MV-4-11 (cell line): Measurements from ENCODE around the gene SMIM20.

ENCODE experiments used
- DNase-seq: peaks from one replicate; lab custom pipeline; 2025; lab: John Stamatoyannopoulos, UW

SMIM20 gene

DNA sequence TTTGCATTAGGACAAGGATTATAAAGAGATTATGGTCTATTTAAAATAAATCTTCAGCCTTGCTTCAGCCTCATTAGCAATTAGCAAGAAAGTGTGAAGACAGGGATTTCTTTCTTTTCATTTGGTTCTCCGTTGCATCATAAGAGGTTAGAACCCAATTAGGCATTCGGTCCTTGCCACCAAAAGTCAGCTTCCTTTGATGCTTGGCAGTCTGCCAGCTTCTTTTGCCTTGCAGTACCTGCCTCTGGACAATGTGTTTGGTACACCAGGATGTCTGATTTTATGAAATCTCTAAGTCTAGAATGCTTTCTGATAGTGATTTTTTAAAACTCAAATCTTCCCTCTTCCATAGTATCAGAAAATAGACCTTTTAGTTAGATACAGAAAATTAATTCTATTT is 12.4 kb downstream of the SMIM20 start:
- DNase-seq: no peak

DNA sequence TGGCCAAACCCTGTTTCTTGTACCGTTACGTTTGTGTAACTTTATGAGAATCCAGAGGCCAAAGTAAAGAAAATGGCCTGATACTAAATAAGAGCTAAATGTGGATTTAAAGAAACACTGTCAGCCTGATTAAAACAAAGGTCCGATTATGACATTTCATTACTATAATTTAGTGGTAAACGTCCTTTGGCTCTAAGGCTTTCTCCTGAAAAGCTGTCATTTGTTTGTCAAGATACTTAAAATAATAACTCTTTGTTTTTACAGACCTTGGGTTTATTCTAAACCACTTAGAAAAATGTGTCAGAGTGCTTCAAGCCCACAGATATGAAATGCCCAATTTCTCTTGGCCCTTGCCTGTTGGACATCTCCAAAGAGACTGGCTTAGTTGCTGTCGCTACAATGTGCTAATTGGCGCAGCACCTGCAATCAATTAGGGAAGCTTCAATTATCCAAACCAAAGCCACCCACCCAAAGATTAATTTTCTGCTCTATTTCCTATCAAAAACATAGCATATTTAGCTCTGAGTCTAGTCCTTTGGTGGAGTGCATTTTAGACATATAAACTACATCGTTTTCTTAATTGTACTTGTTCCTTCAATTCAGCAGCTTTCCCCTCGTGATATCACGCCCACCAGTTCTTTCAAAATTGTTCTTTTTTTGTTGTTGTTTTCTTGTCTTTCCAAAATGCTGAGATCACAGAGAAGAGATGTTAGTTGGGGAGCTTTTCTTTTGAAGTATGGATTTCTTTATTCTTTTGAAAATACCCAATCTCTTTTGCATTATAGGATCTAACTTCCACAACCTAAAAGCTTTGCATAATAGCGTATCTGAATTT is 13.6 kb downstream of the SMIM20 start:
- no peak for DNase-seq

- DNase-seq: peak; percentile 92
These were observed 14.6 kb downstream of the SMIM20 start for GRCh38 chr4:25928379-25929297.

DNA sequence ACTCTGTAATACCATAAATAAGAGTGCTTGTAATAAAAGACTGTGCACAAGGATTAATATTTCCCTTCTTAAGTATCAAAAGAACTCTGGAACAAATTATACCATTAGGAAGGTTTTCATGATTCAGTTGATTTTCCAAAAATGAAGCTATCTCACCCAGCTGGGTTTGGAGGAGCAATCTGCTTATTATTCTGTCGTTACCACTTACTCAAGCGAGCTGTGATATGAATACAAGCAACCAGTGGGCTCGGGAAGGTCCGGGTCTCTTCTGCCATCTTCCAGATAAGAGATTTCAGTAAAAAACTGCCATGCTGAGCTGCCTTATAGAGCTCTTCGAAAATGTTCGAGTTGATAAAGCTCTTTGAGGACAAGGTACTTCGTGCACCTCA is 15.3 kb downstream of the SMIM20 start:
- no peak for DNase-seq

GRCh38 chr4:25930731-25931354 is 16.8 kb downstream of the SMIM20 start:
- no peak for DNase-seq

DNA sequence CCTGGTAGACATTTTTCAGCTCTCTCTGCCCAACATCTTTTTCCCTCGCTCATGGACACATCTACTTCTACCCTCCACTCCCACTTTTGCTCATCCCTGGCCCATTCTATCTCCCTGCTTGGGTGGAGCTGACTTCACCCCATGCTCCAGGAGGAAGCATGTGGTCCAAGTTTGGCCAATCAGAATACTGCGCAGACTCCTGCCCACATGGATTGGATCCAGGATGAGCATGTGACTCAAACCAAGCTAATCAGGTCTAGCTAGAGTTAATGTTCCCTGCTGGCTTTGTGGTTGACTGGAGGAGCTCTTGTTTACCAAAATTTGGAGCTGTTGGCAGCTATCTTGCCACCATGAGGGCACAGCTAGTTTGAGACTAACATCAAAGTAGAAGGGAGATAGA is 22.7 kb downstream of the SMIM20 start:
- no peak for DNase-seq

GRCh38 chr4:25937801-25938200 is 23.8 kb downstream of the SMIM20 start:
- no peak for DNase-seq

DNA sequence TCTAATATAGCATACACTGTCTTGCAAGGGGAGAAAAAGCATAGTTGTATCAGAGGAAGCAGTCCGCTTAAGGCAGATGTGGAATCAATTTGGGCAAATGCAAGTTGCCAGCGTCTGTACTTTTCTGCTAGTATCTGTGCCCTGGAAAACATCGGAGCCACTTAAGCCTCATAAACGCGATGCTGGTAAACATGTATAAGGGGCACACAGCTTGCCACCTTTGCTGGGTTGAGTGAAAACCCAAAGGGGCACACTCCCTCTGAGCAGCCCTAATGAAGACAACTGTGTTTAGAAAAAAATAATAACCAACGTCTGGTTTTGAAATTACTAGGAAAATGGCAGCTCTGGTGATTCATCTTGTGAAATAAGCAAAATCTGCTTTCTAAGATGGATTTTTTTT is 24.3 kb downstream of the SMIM20 start:
- no peak for DNase-seq

DNA sequence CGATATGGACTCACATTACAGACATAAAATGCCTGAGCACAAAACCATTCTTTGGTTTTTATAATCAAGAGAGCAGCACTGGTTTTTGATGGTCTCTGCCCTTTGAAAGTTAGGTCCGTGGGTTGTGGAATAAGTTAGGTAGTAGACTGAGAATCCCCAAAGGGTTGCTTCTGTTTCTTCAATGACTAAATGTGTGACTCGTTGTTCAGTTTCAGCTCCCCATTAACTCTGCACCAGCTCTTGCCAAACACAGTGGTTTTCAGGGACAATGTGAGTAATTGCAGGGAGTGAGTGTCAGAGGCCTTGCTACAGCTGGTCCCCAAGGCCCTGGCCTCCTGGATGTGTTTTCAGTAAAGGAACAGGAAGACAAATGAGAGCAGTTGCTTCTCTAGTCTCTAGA is 24.8 kb downstream of the SMIM20 start:
- DNase-seq: peak; percentile 96

GRCh38 chr4:25939330-25939729 is 25.3 kb downstream of the SMIM20 start:
- DNase-seq: peak; percentile 55

GRCh38 chr4:25941457-25942221 is 27.6 kb downstream of the SMIM20 start:
- no peak for DNase-seq

DNA sequence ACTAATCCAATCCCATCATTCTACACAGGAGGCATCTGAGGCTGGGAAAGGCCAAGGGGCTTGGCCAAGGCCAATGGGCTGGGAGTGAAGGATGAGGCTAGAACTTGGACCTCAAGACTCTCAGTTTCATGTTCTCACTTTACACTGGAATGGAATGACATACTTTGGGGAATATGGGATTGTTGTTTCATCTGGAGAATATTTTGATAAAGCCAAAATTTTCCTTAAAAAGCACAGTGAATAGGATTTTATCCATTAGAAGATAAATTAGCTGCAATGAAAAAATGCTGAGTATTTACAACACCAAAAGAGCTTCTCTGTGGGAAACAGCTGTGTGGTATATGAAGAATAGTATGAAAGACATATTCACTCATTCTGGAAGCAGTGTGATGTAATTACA is 29.3 kb downstream of the SMIM20 start:
- no peak for DNase-seq

DNA sequence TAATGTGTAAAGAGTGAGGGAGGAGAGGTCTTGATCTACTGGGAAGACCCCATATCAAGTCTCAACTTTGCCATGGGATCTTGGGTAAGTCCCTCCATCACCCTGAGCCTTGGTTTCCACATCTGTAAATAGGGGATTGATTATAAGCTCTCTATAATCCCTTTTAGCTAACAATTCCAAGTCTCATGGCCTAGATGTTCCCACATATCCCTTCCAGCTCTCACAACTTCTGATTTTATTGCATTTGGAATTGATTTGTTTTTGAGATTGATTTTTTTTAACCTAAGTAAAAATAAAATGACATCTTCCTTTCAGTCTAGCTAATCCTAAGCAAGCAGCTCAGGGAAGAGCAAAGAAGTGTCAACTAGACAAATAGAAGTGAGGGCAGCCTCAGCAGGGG is 29.8 kb downstream of the SMIM20 start:
- DNase-seq: no peak

GRCh38 chr4:25948051-25948450 is 34.0 kb downstream of the SMIM20 start:
- no peak for DNase-seq

DNA sequence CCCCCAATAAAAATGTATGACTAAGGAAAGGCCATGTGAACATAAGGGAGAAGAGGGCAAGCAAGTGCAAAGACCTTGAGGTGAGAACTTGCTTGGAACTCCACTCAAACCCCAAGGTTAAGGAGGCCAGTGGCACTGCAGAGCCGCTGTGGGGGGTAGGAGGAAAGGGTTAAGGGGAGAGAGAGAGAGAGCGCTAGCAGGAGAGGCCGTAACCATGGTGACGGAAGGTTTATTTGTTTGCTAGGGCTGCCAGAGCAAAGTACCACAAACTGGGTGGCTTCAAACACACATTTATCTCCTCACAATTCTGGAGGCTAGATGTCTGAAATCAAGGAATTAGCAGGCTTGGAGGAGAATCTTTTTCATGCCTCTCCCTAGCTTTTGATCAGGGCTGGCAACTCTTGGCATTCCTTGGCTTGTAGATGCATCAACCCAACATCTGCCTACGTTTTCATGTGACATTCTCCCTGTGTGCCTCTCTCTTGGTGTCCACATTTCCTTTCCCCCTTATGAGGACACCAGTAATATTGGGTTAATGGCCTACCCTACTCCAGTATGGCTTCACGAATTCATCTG is 35.2 kb downstream of the SMIM20 start:
- no peak for DNase-seq

- DNase-seq: no peak
These were observed 36.0 kb downstream of the SMIM20 start for GRCh38 chr4:25949994-25950393.

GRCh38 chr4:25950461-25951389 is 36.7 kb downstream of the SMIM20 start:
- no peak for DNase-seq

DNA sequence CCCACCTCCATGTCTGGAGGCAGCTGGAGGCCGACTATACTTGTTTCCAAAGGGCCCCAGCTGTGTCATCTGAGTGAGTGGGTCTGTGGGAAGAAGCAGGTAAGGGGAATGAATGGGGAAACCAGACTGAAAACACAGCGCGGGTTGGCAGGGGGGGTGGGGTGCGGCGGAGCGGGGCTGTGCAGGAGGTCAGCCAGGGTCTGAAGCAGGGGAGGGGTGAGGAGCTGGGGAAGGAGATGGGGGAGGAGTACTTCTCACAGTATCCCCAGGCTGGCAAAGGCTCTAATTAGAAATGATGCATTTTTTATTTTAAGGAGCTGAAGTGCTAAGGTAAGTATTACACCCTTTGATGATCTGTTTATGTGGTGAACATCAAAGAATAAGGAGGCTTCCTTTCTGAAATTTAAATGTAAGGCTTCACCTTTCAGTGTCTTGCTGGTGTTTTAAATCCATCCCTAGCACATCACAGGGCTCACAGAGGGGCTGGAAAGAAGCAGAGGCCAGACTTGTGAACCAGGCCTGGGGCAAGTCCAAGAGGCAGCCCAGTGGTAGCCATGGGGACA is 37.5 kb downstream of the SMIM20 start:
- no peak for DNase-seq

DNA sequence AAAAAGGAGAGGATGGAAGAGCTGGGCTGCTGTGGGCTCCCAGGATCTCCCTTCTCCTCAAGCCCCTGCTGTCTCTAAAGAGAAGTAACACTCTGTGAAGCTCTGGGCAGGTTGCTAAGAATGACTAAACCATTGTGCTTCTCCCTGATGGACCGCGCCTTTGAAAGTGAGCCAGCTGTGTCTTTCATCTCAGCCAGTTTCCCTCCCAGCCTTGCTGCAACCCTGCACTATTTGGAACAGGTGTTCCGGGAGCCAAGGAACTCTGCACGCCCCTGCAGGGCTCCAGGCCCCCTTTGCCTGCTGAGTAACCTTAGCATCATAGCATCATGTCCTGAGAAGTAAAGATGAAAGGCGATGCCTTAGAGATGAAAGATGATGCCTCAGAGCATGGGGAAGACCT is 39.7 kb downstream of the SMIM20 start:
- no peak for DNase-seq

DNA sequence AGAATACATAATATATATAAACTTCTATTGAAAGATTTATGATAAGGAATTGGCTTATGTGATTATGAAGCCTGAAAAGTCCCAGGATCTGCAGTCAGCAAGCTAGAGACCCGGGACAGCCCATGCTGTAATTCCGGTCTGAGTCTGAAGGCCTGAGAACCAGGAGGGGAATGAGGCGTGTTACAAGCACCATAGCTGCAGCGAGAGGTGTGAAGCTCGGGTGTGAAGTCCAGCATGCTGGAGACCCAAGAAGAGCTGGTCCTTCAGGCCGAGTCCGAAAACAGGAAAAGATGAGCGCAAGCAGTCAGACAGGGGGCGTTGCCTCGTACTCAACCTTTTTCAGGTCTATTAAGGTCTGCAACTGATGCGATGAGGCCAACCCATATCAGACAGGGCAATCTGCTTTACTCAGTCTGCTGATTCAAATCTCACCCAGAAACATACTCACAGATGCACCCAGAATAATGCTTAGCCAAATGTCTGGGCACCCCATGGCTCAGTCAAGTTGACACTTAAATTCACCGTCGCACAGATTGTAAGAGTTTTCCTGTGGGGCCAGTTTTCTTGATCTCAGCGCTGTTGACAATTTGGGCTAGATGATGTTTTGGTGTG is 40.4 kb downstream of the SMIM20 start:
- DNase-seq: no peak
